Testis (tissue), 3 donors: ENCODE data around the gene PWWP2A. TPM values are rescaled to one million over a fixed set of nuclear protein-coding genes. Genes with fewer than 3 reads are reported as not detected.

ENCODE experiments used
- DNase-seq: peaks from one replicate; pipeline ENCODE4 v3.0.0-alpha.2; 2019
- H3K27ac ChIP-seq, 2 donors: fragments of 200-600 bp; sonication (generic); one replicate each; pipeline ENCODE4 v1.5.1; 2019
- H3K27me3 ChIP-seq: fragments of 200-600 bp; sonication (generic); one replicate; pipeline ENCODE4 v1.5.1; 2019
- H3K36me3 ChIP-seq: fragments of 200-600 bp; sonication (generic); one replicate; pipeline ENCODE4 v1.5.1; 2017; ENCODE audit warnings: low read depth; ENCODE audit errors: missing control alignments
- H3K4me1 ChIP-seq: fragments of 200-600 bp; sonication (generic); one replicate; pipeline ENCODE4 v1.5.1; 2019
- H3K4me3 ChIP-seq, 2 donors: fragments of 200-600 bp; sonication (generic); one replicate each; pipeline ENCODE4 v1.5.1; 2017 to 2019
- H3K9me3 ChIP-seq: fragments of 200-600 bp; sonication (generic); one replicate; pipeline ENCODE4 v1.5.1; 2017
- POLR2A ChIP-seq: fragments of 450-650 bp; IDR thresholded peaks from one replicate; pipeline ENCODE4 v1.6.1; 2017; ENCODE audit warnings: antibody characterized with exemption, mild to moderate bottlenecking, moderate library complexity
- WGBS, 2 donors: methylation state at CpG; one replicate each; pipeline ENCODE4 v1.1.5; 2018; 5-methylcytosine and 5-hydroxymethylcytosine counted together
- intact Hi-C: fragments of 100-400 bp; cut with DNase I; formaldehyde crosslinking; loops from one replicate; pipeline ENCODE4 v1.15.1; 2023; ENCODE audit warnings: low total_unique reads
- polyA plus RNA-seq: library from polyadenylated mRNA; stranded (reverse); fragments of 350-450 nt; fragmentation: Illumina TruSeq; extraction: RNeasy Lipid Tissue Mini Kit (QIAGEN cat#74804); gene quantifications from one replicate; pipeline ENCODE4 v1.2.3, GENCODE V29; 2014; ENCODE audit warnings: low read depth, low replicate concordance; ENCODE audit not compliant: insufficient read depth
- total RNA-seq, 2 donors: library from RNA; depleted of rRNA; stranded (reverse); fragments of >200 nt; gene quantifications; one replicate each; pipeline ENCODE4 v1.2.3, GENCODE V29; 2016
- TF ChIP-seq, protein P1 (sequence below), 3 experiments: fragments of 450-650 bp in 2 of 3; fragments of 200-600 bp in 1 of 3; sonication (generic) in 1 of 3; IDR thresholded peaks; one replicate each; pipeline ENCODE4 v1.5.1; 2016 to 2019; ENCODE audit warnings: antibody characterized with exemption in 3 of 3, mild to moderate bottlenecking in 2 of 3, moderate library complexity in 1 of 3

PWWP2A gene
- total and polyA plus RNA-seq, 3 donors from 2014 or later: 12.0 to 51.6 (median 48.9) TPM

DNA sequence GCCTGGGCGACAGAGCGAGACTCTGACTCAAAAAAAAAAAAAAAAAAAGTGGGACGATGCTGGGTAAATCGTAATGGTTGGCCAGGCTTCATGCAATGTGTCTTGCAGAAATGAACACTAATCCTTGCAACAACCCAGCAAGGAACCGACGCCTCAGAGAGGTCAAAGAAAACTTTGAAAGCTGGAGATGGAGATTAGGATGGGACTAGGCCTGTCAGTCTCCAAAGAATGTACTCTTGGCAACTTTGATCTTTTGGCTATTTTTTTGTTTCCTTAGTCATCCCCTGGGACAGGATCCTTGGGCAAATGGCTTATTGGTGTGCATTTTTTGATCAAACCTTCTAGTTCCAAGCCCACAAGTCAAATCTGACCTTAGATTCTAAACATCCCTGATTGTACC lies 10.6 kb upstream of the PWWP2A start:
- no peaks in the 10 kb centered on the region for H3K27me3 ChIP-seq
- 82 to 92% methylated on average over 6 of the region's 6 CpGs for WGBS, 2 donors
- no peaks in the 10 kb centered on the region for H3K36me3 ChIP-seq
- H3K4me3 ChIP-seq: no peak overlapping the region
- H3K9me3 ChIP-seq: no peaks in the 10 kb centered on the region
- TF ChIP-seq POLR2A: no peak
- TF ChIP-seq, protein P1, sequence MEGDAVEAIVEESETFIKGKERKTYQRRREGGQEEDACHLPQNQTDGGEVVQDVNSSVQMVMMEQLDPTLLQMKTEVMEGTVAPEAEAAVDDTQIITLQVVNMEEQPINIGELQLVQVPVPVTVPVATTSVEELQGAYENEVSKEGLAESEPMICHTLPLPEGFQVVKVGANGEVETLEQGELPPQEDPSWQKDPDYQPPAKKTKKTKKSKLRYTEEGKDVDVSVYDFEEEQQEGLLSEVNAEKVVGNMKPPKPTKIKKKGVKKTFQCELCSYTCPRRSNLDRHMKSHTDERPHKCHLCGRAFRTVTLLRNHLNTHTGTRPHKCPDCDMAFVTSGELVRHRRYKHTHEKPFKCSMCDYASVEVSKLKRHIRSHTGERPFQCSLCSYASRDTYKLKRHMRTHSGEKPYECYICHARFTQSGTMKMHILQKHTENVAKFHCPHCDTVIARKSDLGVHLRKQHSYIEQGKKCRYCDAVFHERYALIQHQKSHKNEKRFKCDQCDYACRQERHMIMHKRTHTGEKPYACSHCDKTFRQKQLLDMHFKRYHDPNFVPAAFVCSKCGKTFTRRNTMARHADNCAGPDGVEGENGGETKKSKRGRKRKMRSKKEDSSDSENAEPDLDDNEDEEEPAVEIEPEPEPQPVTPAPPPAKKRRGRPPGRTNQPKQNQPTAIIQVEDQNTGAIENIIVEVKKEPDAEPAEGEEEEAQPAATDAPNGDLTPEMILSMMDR (IDR thresholded peaks at IDR 0.05): no peak
- intact Hi-C loops: no loop called here
- H3K27ac ChIP-seq: no peak overlapping the region
- DNase-seq: no peak
- H3K4me1 ChIP-seq: peaks cover 18% of the 10 kb centered on the region

DNA sequence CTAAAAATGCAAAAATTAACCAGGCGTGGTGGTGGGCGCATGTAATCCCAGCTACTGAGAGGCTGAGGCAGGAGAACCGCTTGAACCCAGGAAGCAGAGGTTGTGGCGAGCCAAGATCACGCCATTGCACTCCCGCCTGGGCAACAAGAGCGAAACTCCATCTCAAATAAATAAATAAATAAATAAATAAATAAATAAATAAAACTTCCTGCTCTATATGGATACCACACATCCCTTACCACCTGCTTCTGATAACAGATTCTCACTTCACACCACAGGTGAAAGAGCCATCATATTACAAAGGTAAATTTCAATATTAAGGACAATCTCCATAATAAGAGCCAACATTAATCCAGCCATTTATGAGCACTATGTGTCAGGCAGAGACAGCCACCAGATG lies 9.4 kb upstream of the PWWP2A start:
- 68 to 95% methylated on average over 7 of the region's 7 CpGs for whole genome bisulfite sequencing, 2 donors
- Histone ChIP-seq H3K4me3 (no peak overlapping the region), H3K27me3 (no peaks in the 10 kb centered on the region), H3K4me1 (peaks cover 16% of the 10 kb centered on the region), H3K27ac (no peak overlapping the region), H3K36me3 (no peaks in the 10 kb centered on the region), H3K9me3 (no peaks in the 10 kb centered on the region)
- no peak for DNase-seq
- TF ChIP-seq, protein P1 (IDR thresholded peaks at IDR 0.05): no peak
- no peak for TF ChIP-seq POLR2A
- intact Hi-C loops: no loop called here

DNA sequence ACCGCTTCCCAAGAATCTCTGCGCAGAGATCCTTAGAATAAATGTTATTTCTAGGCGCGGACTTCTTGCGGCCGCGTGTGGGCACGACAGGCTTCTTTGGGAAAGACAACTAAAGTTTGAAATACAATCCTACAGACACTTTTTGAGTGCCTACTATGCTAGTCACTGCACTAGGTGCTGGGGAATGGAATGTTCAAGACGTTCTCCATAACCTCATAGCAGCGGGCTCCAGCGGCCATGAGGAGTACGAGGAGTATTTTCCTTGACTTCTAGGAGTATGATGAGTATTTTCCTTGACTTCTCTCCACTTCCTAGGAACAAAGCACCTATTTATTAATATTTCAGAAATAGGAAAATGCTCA lies 636 bp upstream of the PWWP2A start:
- no peak for DNase-seq
- Histone ChIP-seq H3K9me3 (no peaks in the 10 kb centered on the region), H3K4me1 (peaks cover 6% of the 10 kb centered on the region), H3K4me3 (peak overlapping the region; percentile 15 to 25), H3K27me3 (no peaks in the 10 kb centered on the region), H3K27ac (no peak overlapping the region), H3K36me3 (no peaks in the 10 kb centered on the region)
- intact Hi-C loops: no loop called here
- WGBS, 2 donors: 6 to 8% methylated on average over 12 of the region's 12 CpGs
- TF ChIP-seq, protein P1 (IDR thresholded peaks at IDR 0.05): peak in 2 of 3 experiments; percentile 42 to 52
- TF ChIP-seq POLR2A: no peak

DNA sequence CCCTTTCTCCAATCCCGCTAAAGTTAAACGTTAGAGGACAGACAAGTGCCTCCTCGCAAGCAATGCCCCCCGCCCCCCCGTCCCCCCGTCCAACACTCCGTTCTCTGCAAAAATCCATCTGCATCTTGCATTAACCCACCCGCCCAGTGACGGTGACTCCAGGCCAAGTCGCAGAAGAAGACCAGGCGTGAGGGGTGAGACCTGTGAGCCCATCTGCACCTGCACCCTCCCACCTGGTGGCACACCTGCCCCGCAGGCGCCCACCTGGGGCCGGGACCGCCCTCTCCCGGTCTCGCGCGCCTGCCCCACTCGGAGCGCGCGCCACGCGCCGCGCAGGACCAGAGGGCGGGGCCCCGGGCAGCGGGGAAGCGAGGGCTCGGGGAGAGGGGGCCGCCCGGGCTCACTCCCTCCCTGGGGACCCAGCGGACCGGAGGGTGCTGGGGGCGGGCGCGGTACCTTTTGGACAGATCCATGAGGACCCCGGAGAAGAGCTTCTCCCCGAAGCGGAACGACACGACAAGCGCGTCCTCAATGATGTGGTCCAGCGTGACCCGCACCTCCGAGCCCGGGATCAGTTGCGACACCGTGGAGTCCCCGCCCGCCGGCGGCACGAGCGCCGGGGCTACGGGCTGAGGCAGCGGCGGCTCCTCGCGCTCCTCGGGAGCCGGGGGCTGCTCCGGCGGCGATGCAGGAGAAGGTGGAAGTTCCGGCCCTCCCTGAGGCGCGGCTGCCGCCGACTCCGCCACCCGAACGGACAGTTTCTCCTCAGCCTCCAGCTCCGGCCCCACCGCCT lies 705 bp downstream of the PWWP2A start:
- Histone ChIP-seq H3K36me3 (no peaks in the 10 kb centered on the region), H3K4me3 (peak overlapping the region; percentile 93 to 99), H3K9me3 (no peaks in the 10 kb centered on the region), H3K4me1 (peaks cover 6% of the 10 kb centered on the region), H3K27ac (peak overlapping the region; percentile 98 to 99), H3K27me3 (no peaks in the 10 kb centered on the region)
- intact Hi-C loops: no loop called here
- DNase-seq: peak; percentile 51
- 0 to 1% methylated on average over 17 to 48 of the region's 79 CpGs for WGBS, 2 donors
- TF ChIP-seq, protein P1 (IDR thresholded peaks at IDR 0.05): no peak
- no peak for TF ChIP-seq POLR2A

DNA sequence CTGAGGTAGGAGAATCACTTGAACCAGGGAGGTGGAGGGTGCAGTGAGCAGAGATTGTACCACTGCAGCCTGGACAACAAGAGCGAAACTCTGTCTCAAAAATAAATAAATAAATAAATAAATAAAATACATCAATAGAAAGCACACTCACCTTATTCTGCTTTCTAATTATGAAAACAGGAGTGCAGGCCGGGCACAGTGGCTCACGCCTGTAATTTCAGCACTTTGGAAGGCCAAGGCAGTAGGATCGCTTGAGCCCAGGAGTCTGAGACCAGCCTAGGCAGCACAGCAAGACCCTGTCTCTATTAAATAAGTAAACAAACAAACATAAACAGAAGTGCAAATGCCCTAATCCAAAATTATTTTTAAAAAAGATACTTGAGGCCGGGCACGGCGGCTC lies 2.3 kb downstream of the PWWP2A start:
- no peaks in the 10 kb centered on the region for H3K36me3 ChIP-seq

More for the DNA sequence above, 2.3 kb downstream of the PWWP2A start:
- H3K9me3 ChIP-seq: no peaks in the 10 kb centered on the region
- intact Hi-C loops: no loop called here
- H3K27ac ChIP-seq: no peak overlapping the region
- 94 to 95% methylated on average over 7 of the region's 7 CpGs for WGBS, 2 donors
- H3K4me3 ChIP-seq: no peak overlapping the region
- H3K27me3 ChIP-seq: no peaks in the 10 kb centered on the region
- no peak for DNase-seq
- H3K4me1 ChIP-seq: peaks cover 6% of the 10 kb centered on the region
- TF ChIP-seq, protein P1 (IDR thresholded peaks at IDR 0.05): no peak
- no peak for TF ChIP-seq POLR2A
